ENCODE measurements around the gene FAM83C.

FAM83C gene

GRCh38 chr20:35299780-35300179, 7.6 kb upstream of the FAM83C start:
- DNase-seq (ENCODE audit: low read depth in 4 of 4, low spot score in 1 of 4) = no peak

GRCh38 chr20:35298264-35298663, 6.0 kb upstream of the FAM83C start:
- DNase-seq (ENCODE audit: low read depth in 4 of 4, low spot score in 1 of 4) = no peak

GRCh38 chr20:35297740-35298139, 5.5 kb upstream of the FAM83C start:
- no peak for DNase-seq (ENCODE audit: low read depth in 4 of 4, low spot score in 1 of 4)

DNA sequence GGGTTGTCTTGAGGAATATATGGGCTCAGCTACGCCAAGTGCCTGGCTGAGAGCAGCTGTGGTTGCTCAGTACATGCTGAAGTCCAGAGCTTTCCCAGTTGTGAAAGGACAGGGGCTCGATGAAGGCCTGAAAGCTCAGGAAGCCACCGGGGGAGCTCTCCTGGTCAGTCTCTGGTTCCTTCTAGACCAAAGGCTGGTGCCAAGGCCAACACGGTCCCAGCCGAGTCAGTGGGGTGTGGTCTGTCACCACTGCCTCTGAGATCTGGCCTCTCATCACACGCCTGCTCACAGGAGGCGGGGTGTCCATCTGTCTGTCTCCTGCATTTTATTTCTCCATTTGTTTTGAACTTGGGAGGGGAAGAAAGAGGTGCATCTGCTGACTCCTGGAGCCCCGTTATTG, 4.9 kb upstream of the FAM83C start:
- DNase-seq (ENCODE audit: low read depth in 4 of 4, low spot score in 1 of 4) = no peak

DNA sequence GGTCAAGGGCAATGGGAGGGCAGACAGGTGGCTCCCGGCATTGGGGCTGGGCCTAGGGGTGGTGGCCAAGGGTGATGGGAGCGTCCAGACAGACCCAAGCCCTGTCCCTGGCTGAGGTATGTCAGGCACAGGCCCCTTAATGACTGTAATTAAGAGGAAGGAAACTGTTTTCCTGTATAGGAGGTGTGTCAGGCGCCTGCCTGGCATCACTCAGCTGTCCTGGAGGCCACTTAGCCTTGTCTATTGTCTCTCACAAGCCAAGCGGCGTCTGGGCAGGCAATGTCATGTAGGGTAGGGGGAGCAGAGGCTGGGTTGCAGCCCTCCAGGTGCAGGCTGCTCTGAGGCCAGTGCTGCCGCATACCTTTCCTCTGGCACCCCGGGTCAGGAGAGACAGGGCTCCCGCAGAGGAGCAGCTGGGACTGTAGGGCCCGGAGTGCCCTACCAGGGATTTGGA, 3.9 kb upstream of the FAM83C start:
- no peak for DNase-seq (ENCODE audit: low read depth in 4 of 4, low spot score in 1 of 4)

DNA sequence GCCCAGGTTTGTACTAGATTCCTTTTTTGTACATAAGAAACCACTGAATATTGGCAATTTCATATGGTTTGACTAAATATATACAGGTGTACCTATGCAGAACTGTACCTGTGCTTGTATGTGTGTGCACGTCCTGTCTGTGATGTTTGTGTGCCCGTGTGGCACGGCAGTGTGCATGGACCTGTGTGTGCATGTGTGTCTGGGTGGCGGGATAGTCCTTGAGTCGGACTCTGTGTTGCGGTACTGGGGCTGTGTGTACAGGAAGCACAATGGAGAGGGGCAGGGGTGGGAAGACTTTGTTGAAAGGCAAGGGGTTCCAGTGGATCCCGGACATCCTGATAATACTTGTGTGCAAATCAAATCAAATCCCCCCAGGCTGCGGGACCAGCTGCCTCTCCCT, 3.4 kb upstream of the FAM83C start:
- DNase-seq (ENCODE audit: low read depth in 4 of 4, low spot score in 1 of 4) = no peak

DNA sequence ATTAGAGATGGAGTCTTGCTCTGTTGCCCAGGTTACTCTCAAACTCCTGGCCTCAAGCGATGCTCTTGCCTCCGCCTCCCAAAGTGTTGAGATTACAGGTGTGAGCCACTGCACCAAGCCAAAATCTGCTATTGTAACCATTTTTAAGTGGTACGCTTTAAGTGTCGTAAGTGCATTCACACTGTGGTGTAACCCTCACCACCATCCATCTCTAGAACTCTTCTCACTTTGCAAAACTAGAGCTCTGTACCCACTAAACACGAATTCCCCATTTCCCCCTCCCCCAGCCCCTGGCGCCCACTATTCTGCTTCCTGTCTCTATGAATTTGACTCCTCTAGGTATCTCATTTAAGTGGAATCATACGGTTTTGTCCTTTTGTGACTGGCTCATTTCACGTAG, 2.8 kb upstream of the FAM83C start:
- DNase-seq (ENCODE audit: low read depth in 4 of 4, low spot score in 1 of 4) = no peak

- DNase-seq (ENCODE audit: low read depth in 4 of 4, low spot score in 1 of 4) = no peak
These were observed 2.1 kb upstream of the FAM83C start for GRCh38 chr20:35294293-35294685.

DNA sequence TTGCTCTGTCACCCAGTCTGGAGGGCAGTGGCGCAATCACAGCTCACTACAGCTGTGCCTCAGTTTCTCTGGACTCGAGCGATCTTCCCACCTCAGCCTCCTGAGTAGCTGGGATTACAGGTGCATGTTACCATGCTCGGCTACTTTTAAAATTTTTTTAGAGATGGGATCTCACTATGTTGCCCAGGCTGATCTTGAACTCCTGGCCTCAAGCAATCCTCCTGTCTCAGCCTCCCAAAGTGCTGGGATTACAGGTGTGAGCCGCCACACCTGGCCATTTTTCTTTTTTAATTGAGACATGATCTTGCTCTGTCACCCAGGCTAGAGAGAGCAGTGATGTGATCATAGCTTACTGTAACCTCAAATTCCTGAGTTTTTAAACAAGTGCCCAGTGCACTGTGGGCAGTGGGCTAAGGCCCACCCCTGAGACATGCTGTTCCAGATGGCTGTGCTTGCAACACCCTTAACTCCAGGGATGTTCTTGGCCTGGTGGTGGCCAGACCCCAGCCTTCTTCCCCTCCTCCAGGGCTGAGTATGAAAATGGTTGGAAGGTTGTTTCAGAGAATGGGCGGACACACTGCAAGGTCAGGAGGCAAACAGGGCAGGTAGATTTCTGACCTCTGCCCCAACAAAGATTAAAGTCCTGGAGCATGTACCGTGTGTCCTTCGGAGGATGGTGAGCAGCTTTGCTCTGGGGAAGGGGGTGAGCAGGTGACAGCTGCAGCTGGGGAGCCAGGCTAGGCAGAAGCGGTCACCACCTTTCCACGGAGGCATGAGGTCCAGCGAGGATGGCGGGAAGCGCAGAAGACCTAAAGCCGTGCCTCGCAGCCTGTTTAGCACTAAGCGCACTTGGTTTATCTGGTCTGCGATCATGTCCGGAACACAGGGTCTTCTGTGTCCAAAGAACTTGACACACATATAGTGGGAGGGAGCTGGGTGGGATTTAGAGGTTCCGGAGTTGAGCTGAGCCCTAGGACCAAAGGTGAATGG, 1.4 kb upstream of the FAM83C start:
- DNase-seq (ENCODE audit: low read depth in 4 of 4, low spot score in 1 of 4) = no peak

DNA sequence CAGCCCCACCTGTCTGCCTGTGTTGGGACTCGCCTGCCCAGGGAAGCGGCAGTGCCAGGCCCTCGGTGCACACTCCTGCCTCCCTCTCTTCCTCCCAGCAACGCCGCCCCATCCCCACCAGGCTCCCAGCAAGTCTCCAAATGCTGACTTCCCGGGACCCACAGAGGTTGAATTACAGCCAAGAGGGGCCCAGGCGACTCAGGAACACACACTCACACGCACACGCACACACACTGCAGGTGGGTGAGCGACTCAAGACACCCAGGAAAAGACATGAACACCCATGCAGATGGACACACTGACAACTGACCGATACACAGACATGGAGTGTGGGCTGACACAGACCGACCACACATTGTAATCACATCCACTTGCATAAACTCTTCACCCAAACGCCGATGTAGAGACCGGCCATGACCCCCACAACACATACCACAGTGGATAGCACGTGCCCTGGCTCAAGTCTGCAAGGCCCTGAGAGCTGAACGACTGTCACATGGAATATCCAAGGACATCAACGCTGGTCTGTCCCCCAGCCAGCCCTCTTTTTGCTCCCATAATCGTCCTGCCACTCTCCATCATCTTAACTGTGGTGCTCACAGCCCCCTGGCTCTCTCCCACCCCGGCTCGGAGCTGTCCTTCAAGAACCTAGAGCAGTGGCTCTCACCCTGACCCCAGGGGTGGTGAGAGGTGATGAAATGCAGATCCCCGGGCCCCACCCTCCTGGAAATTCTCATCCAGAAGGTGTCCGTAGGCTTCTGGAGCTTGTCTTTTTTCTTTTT, 470 bp upstream of the FAM83C start:
- DNase-seq (ENCODE audit: low read depth in 4 of 4, low spot score in 1 of 4) = no peak

GRCh38 chr20:35290887-35291417, 1.3 kb downstream of the FAM83C start:
- no peak for DNase-seq (ENCODE audit: low read depth in 4 of 4, low spot score in 1 of 4)

GRCh38 chr20:35290186-35290886, 1.9 kb downstream of the FAM83C start:
- DNase-seq (ENCODE audit: low read depth in 4 of 4, low spot score in 1 of 4) = no peak

- no peak for DNase-seq (ENCODE audit: low read depth in 4 of 4, low spot score in 1 of 4)
These were observed 3.7 kb downstream of the FAM83C start for GRCh38 chr20:35288325-35289060.

DNA sequence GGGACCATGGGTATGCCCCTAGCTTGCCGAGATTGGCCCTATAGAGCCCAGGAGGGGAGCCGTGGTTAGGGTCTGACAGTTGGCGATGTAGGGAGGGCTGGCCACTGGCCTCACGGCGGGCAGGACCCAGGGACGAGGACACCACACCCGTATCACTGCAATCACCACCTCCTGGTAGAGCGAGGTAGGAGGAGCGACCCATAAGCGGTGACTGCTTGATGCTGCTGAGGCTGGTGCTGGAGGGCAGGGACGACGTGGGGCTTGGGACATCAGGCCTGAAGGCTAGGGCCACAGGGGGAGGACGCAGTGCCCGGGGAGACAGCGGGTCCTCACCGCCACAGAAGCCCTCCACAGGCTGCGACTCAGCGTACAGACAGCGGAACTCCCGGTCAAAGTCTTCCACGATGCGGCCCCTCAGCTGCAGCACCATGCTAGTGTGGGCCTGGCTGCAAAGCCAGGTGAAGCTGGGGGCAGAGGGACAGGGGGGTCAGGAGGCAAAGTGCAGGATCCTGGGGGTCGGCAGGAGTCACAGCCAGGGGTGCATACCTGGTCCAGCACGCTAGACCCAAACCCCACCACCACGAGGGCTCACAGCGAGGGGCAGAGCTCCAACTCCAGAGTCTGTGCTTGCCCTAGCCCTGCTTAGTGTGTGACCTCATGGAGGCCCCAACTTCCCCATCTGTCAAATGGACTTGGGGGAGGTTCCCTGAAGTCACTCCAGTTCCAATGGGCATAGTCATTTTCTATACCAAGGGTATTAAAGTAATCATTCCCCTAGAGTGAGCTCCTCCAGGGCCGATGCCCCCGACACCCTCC, 4.5 kb downstream of the FAM83C start:
- DNase-seq (ENCODE audit: low read depth in 4 of 4, low spot score in 1 of 4) = no peak

GRCh38 chr20:35286899-35287508, 5.2 kb downstream of the FAM83C start:
- no peak for DNase-seq (ENCODE audit: low read depth in 4 of 4, low spot score in 1 of 4)

DNA sequence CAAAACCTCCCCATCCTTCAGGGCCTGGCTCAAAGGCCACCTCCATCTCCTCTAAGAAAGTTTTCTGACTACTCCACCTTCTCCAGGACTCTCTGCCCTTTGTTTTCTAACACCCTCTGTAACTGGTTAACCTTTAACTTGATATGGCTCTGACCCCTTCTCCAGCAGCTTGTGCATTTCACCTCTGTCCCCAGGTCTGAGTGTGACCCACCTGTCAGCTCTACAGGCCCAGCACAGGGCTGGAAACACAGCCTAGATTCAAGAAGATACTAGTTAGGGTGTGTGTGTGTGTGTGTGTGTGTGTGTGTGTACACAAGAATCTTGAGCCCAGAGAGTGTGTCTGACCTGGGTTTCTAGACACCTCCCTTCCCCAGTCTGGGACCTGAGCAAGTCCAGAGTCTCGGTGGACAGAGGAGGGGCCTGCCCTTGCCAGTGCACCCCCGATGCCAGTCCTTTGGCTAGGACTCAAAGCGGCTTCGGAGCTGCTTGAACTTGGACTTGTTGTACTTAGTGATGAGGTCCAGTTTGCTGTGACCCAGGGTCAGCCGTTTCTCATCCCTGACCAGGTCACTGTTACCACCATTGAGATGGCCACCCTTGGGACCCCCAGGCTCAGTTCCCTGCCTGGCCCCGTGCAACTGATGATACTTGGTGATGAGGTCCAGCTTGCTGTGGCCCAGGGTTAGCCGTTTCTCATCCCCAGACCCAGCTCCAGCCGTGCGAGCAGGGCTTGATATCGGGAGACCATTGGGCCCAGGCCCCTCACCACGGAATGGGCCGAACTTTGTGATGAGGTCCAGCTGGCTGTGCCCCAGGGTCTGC, 5.9 kb downstream of the FAM83C start:
- no peak for DNase-seq (ENCODE audit: low read depth in 4 of 4, low spot score in 1 of 4)

- no peak for DNase-seq (ENCODE audit: low read depth in 4 of 4, low spot score in 1 of 4)
These were observed 6.5 kb downstream of the FAM83C start for GRCh38 chr20:35285806-35286076.

- no peak for DNase-seq (ENCODE audit: low read depth in 4 of 4, low spot score in 1 of 4)
These were observed 7.0 kb downstream of the FAM83C start for GRCh38 chr20:35284992-35285805.
